GM21423 (cell line): ENCODE measurements around the gene COL1A1.

Experiments
- ATAC-seq: cut with Tn5 transposase; IDR thresholded peaks from one replicate; pipeline ENCODE4 v1.9.1; 2021; ENCODE audit warnings: mild to moderate bottlenecking, moderate library complexity; ENCODE audit not compliant: unreplicated experiment

Gene COL1A1

GRCh38 chr17:50200457-50201275 is 765 bp downstream of the COL1A1 start:
- ATAC-seq, result no peak

DNA sequence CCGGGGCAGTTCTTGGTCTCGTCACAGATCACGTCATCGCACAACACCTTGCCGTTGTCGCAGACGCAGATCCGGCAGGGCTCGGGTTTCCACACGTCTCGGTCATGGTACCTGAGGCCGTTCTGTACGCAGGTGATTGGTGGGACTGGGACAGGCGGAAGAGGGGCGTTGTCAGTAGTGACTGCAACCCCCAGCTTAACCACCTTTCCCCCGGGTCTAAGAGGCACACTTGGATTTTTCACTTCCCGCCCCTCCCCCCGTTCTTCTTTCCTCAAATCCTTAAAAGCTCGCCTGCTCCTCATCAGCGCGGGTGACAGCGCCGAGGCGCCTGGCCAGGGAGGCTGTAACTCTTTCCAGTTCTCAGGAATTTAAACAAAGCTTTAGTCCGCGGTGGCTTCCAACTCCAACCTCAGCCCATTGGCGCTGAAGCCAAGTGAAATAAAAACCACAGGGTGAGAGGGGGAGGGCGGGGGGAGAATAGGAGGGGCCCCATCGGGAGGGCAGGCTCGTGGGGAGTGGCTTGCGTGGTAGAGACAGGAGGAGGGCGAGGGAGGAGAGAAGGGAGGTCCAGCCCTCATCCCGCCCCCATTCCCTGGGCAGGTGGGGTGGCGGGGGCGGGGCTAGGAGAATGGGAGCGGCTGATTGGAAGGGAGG is 1.5 kb downstream of the COL1A1 start:
- no peak for ATAC-seq

DNA sequence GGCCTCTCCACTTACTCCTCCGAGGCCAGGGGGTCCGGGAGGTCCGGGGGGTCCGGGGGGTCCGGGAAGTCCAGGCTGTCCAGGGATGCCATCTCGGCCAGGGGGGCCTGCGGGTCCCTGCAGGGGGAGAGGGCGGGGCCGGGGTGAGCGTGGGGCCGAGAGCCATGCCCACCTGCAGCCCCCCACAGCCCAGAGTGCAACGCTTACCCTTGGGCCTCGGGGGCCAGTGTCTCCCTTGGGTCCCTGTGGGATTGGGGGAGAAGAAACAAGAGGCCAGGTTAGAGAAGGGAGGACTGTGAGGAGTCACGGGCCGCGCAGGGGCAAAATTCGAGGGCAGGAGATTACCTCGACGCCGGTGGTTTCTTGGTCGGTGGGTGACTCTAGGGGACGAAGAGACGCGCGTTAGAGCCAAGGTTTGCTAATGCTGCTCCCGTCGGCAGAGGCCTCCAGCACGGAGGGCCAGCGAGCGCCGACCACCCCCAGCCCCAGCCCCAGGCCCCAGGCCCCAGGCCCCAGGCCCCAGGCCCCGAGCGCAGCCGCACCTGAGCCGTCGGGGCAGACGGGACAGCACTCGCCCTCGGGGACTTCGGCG is 2.1 kb downstream of the COL1A1 start:
- ATAC-seq, result no peak

DNA sequence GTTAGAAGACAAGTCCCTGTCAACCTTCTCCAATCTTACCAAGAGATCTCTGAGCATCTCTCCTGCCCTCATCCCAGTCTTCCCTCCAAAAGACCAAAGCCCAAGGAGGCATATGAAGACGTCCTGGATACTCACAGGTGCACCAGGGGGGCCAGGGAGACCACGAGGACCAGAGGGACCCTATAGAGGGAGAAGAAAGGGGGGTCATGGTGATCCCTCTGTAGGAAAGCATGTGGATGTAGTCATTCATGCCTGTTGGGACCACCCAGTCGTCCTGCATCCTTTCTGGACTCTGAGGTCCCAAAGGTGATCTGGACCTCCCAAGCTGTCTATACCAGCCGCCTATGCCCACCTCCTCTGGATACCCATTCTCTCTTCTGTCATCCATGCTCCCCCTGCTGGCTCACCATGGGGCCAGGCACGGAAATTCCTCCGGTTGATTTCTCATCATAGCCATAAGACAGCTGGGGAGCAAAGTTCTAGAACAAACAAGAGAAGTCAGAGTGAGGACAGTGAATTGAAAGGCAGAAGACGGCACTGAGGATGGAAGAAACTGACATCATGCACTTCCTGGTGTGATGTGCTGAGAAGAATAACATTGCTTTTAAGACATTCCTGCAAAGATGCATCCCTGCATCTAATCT is 3.3 kb downstream of the COL1A1 start:
- no peak for ATAC-seq

DNA sequence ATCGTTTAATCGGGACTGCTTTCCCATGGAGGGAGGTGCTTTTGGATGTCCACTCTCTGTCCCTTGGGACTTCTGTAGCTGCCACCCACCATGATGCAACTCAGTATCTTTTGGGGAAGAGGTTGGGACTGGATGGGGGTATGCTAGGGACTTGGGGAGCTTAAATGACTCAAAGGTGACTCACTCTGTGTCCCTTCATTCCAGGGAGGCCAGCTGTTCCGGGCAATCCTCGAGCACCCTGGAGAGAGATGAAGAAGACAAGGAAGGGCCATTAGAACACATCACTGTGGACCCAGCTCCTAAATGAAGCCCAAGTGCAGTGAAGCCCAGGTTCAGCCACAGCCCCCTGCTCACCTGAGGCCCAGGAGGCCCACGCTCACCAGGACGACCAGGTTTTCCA is 4.6 kb downstream of the COL1A1 start:
- ATAC-seq, result no peak

- no peak for ATAC-seq
Measured at GRCh38 chr17:50196036-50196435, 5.4 kb downstream of the COL1A1 start.

- ATAC-seq, result no peak
Measured at GRCh38 chr17:50194934-50195865, 6.2 kb downstream of the COL1A1 start.

DNA sequence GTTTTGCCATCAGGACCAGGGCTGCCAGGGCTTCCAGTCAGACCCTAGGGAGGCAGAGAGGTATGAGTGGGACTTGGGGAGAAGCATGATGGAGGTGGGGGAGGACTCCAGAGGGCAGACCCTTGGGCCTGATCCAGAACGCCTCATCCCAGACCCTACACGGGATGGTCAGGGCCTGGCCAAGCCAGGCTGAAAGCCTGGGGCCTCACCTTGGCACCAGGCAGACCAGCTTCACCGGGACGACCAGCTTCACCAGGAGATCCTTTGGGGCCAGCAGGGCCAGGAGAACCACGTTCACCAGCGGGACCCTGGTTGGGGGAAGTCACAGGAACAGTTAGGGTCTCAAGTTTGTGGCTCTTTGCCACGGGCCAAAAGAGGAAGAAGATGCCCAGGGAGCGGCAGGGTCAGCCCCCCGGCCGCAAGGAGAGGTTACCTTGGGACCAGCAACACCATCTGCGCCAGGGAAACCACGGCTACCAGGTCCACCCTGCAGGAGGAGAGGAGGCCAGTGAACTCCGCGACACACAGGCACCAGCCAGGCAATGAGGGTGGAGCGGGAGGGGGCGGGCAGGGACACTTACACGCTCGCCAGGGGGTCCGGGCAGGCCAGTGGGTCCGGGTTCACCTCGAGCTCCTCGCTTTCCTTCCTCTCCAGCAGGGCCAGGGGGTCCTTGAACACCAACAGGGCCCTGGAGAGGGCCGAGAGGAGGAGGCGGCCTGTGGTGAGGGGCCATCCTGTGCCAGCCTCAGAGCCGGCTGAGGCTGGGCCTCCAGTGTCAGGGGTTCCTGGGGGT is 7.1 kb downstream of the COL1A1 start:
- ATAC-seq, result no peak

GRCh38 chr17:50192618-50193291 is 8.7 kb downstream of the COL1A1 start:
- no peak for ATAC-seq

DNA sequence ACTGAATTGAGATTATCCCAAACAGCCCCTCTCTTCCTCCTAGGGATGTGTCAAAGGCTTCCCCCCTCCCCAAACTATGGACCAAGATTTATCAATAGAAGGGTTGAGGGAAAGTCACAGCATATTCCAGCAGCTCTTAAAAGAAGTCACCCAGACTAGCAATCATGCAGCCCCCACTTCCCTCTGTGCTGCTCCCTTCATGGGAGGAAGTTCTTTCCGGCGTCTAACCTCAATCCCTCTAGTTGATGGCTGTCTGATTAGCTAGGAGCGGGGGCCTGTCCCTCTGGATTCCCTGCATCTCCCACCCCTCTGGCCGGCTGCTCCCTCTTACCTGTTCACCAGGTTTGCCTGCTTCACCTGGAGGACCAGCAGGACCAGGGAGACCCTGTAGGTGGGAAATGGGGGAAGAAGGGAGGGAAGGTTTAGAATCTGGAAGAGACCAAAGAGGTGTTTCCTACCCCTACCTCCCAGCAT is 9.2 kb downstream of the COL1A1 start:
- no peak for ATAC-seq

- ATAC-seq, result no peak
Measured at GRCh38 chr17:50191359-50192143, 9.9 kb downstream of the COL1A1 start.

GRCh38 chr17:50190603-50191358 is 10.7 kb downstream of the COL1A1 start:
- no peak for ATAC-seq

DNA sequence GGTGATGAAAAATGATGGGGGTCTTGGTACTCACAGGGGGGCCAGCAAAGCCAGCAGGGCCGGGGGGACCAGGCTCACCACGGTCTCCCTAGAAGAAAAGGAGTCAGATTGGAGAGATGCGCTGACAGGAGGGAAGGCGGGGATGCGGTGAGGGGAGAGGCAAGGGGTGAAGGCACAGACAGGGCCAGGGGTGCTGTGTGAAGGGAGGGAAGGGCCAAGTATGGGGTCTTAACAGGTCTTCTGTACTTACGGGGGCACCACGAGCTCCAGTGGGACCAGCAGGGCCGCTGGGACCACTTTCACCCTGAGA is 11.2 kb downstream of the COL1A1 start:
- ATAC-seq, result no peak

- no peak for ATAC-seq
Measured at GRCh38 chr17:50189550-50190292, 11.7 kb downstream of the COL1A1 start.

DNA sequence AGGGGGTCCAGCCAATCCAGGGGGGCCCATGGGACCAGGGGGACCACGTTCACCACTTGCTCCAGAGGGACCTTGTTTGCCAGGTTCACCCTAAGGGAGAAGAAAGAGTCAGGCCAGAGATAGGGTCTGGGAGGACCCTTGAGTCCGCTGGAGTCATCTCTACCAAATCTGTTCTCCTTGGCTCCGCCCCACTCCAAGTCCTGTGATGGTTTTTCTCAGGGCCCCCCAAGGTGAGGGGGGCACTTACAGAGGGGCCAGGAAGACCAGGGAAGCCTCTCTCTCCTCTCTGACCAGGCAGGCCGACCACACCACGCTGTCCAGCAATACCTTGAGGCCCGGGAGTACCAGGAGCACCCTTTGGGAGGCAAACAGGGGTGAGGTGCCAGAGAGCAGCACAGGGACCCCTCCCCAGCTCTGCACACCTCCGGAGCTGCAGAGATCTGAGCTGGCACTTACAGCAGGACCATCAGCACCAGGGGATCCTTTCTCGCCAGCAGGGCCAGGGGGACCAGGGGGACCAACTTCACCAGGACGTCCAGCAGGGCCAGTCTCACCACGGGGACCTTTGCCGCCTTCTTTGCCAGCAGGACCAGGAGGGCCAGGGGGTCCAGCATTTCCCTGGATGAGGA is 12.4 kb downstream of the COL1A1 start:
- ATAC-seq, result no peak

GRCh38 chr17:50188531-50188920 is 12.9 kb downstream of the COL1A1 start:
- no peak for ATAC-seq
